GOT3 (cell line): ENCODE data around the gene EVL.
A peak's percentile ranks its signal among the peaks of the same experiment; 100 is the strongest.
"Not testable (repeated sequence)": the region's sequence is repeated elsewhere in the genome, so short reads cannot be mapped to it uniquely, and the experiment has no call there.

ENCODE experiments used
- DNase-seq: peaks from one replicate; lab custom pipeline; 2025; ENCODE audit warnings: mixed read lengths; lab: John Stamatoyannopoulos, UW

EVL gene

GRCh38 chr14:100065111-100065871 is at the start of gene EVL:
Gene EVL, plus strand, starts transcription at chr14:100065422. Its CDS starts 79 bp downstream, at chr14:100065501.
- DNase-seq: no peak

GRCh38 chr14:100017553-100017952 is 47.7 kb upstream of the EVL start:
- DNase-seq: no peak

GRCh38 chr14:100018054-100018453 is 47.2 kb upstream of the EVL start:
- DNase-seq: no peak

- no peak for DNase-seq
Measured at GRCh38 chr14:100018482-100018881, 46.7 kb upstream of the EVL start.

GRCh38 chr14:100019156-100019744 is 46.0 kb upstream of the EVL start:
- DNase-seq: no peak

GRCh38 chr14:100020629-100021028 is 44.6 kb upstream of the EVL start:
- no peak for DNase-seq

- no peak for DNase-seq
Measured at GRCh38 chr14:100022772-100023451, 42.3 kb upstream of the EVL start.

GRCh38 chr14:100025111-100025510 is 40.1 kb upstream of the EVL start:
- no peak for DNase-seq

- no peak for DNase-seq
Measured at GRCh38 chr14:100027771-100028490, 37.3 kb upstream of the EVL start.

- DNase-seq: no peak
Measured at GRCh38 chr14:100028990-100029677, 36.1 kb upstream of the EVL start.

- DNase-seq: not testable (repeated sequence)
Measured at GRCh38 chr14:100030006-100030405, 35.2 kb upstream of the EVL start.

GRCh38 chr14:100030452-100031153 is 34.6 kb upstream of the EVL start:
- peak; percentile 9 for DNase-seq

- no peak for DNase-seq
Measured at GRCh38 chr14:100031506-100032281, 33.5 kb upstream of the EVL start.

- DNase-seq: no peak
Measured at GRCh38 chr14:100032738-100033137, 32.5 kb upstream of the EVL start.

GRCh38 chr14:100033347-100034075 is 31.7 kb upstream of the EVL start:
- no peak for DNase-seq

- no peak for DNase-seq
Measured at GRCh38 chr14:100034468-100034867, 30.8 kb upstream of the EVL start.

GRCh38 chr14:100034961-100035500 is 30.2 kb upstream of the EVL start:
- no peak for DNase-seq

- DNase-seq: no peak
Measured at GRCh38 chr14:100035700-100036099, 29.5 kb upstream of the EVL start.

GRCh38 chr14:100037353-100037752 is 27.9 kb upstream of the EVL start:
- DNase-seq: no peak
